ENCODE results near the gene STARD13. TPM values are rescaled to one million over a fixed set of nuclear protein-coding genes. Genes with fewer than 3 reads are reported as not detected.
A peak's percentile ranks its signal among the peaks of the same experiment; 100 is the strongest.

Gene STARD13
- polyA plus RNA-seq, 1 donor (not counting 4 experiments of a cell fraction or from before 2014, with no cell fraction given), result 11.9 TPM

GRCh38 chr13:33278913-33279312 lies 6.6 kb downstream of the STARD13 start:
- FAIRE-seq (no peak), DNase-seq (ENCODE audit: low read depth, low spot score) (no peak)
- Histone ChIP-seq H3K9me3 (ENCODE audit: control insufficient read depth, low read depth, low read length) (no peaks in the 10 kb centered on the region), H3K36me3 (ENCODE audit: control insufficient read depth in 2 of 2, extremely low read depth in 1 of 2, insufficient read depth in 2 of 2, low read length in 2 of 2) (peaks cover 0 to 3% of the 10 kb centered on the region in 2 experiments), H3K4me2 (ENCODE audit: control insufficient read depth, extremely low read depth, insufficient read depth, low read depth, low read length) (peak overlapping the region; percentile 63), H3K9me1 (ENCODE audit: control insufficient read depth, extremely low read depth, insufficient read depth, low read length) (no peaks in the 10 kb centered on the region), H3K27me3 (ENCODE audit: control insufficient read depth, extremely low read depth, insufficient read depth, low read length) (no peaks in the 10 kb centered on the region), H3K4me1 (ENCODE audit: control insufficient read depth, extremely low read depth, insufficient read depth, low read length) (peaks cover 63% of the 10 kb centered on the region), H3K27ac (ENCODE audit: control insufficient read depth, insufficient read depth, low read length) (peak overlapping the region; percentile 98), H4K20me1 (ENCODE audit: control insufficient read depth, extremely low read depth, insufficient read depth, low read length) (no peaks in the 10 kb centered on the region), H3K9ac (ENCODE audit: control insufficient read depth, extremely low read depth, insufficient read depth, low read length) (no peak overlapping the region), H2AFZ (ENCODE audit: control insufficient read depth, low read length) (no peak overlapping the region), H3K79me2 (ENCODE audit: control insufficient read depth, insufficient read depth, low read length) (peaks cover 64% of the 10 kb centered on the region), H3K4me3 (ENCODE audit: control insufficient read depth in 2 of 3, extremely low read depth in 1 of 3, insufficient read depth in 2 of 3, low read depth in 1 of 3, low read length in 3 of 3) (no peak overlapping the region)
- dilution Hi-C loops (cut with MboI; ENCODE audit: extremely low pct_ligation_motif_present, low sequenced_read_pairs), result no loop called here
- no peak for TF ChIP-seq EZH2 (IDR thresholded peaks at IDR 0.05; ENCODE audit: low read length)
- TF ChIP-seq CTCF (optimal IDR thresholded peaks at IDR 0.05 in 1 of 3, IDR thresholded peaks at IDR 0.05 in 1 of 3, conservative IDR thresholded peaks at IDR 0.05 in 1 of 3; ENCODE audit: extremely low read depth in 1 of 3, insufficient read depth in 2 of 3, low read length in 3 of 3), result no peak

GRCh38 chr13:33277946-33278345 lies 7.6 kb downstream of the STARD13 start:
- Histone ChIP-seq H3K9me3 (ENCODE audit: control insufficient read depth, low read depth, low read length) (no peaks in the 10 kb centered on the region), H3K79me2 (ENCODE audit: control insufficient read depth, insufficient read depth, low read length) (peaks cover 59% of the 10 kb centered on the region), H3K9me1 (ENCODE audit: control insufficient read depth, extremely low read depth, insufficient read depth, low read length) (no peaks in the 10 kb centered on the region), H3K36me3 (ENCODE audit: control insufficient read depth in 2 of 2, extremely low read depth in 1 of 2, insufficient read depth in 2 of 2, low read length in 2 of 2) (peaks cover 0 to 3% of the 10 kb centered on the region in 2 experiments), H3K27ac (ENCODE audit: control insufficient read depth, insufficient read depth, low read length) (no peak overlapping the region), H4K20me1 (ENCODE audit: control insufficient read depth, extremely low read depth, insufficient read depth, low read length) (no peaks in the 10 kb centered on the region), H3K4me2 (ENCODE audit: control insufficient read depth, extremely low read depth, insufficient read depth, low read depth, low read length) (no peak overlapping the region), H3K4me3 (ENCODE audit: control insufficient read depth in 2 of 3, extremely low read depth in 1 of 3, insufficient read depth in 2 of 3, low read depth in 1 of 3, low read length in 3 of 3) (no peak overlapping the region), H3K4me1 (ENCODE audit: control insufficient read depth, extremely low read depth, insufficient read depth, low read length) (peaks cover 61% of the 10 kb centered on the region), H2AFZ (ENCODE audit: control insufficient read depth, low read length) (no peak overlapping the region), H3K9ac (ENCODE audit: control insufficient read depth, extremely low read depth, insufficient read depth, low read length) (no peak overlapping the region), H3K27me3 (ENCODE audit: control insufficient read depth, extremely low read depth, insufficient read depth, low read length) (no peaks in the 10 kb centered on the region)
- dilution Hi-C loops (cut with MboI; ENCODE audit: extremely low pct_ligation_motif_present, low sequenced_read_pairs), result no loop called here
- DNase-seq (ENCODE audit: low read depth, low spot score) (no peak), FAIRE-seq (peak; percentile 51)
- TF ChIP-seq CTCF (optimal IDR thresholded peaks at IDR 0.05 in 1 of 3, IDR thresholded peaks at IDR 0.05 in 1 of 3, conservative IDR thresholded peaks at IDR 0.05 in 1 of 3; ENCODE audit: extremely low read depth in 1 of 3, insufficient read depth in 2 of 3, low read length in 3 of 3) (no peak), EZH2 (IDR thresholded peaks at IDR 0.05; ENCODE audit: low read length) (no peak)
